ENCODE data around the gene TEAD1.

The TEAD1 gene

GRCh38 chr11:12794576-12795230 is 120.5 kb downstream of the TEAD1 start:
- H3K4me3 ChIP-seq (ENCODE audit: control insufficient read depth, low read depth, low read length), result no peak overlapping the region
- no peak for TF ChIP-seq CTCF (IDR thresholded peaks at IDR 0.05; ENCODE audit: control insufficient read depth, insufficient read depth, low read depth, low read length, missing control alignments)
- no peak for DNase-seq (ENCODE audit: low read depth)

DNA sequence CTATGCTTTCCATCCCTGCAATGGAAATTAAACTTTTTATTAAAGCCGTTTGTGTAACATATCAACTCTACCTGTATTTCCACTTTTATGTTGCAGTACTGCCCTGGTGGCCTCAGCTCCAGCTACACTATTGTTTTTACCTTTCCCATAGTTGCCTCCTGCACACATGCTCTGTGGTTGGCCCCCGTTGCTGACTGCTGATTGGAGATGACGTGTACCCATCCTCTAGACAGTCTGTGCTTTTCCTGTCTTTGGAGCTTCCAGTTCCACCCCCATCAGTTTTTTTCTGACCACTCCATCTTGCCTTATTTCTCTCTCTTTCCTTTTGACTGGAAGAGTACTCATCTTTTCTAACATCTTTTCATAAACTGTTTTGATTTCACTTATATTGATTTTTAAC is 123.8 kb downstream of the TEAD1 start:
- H3K4me3 ChIP-seq (ENCODE audit: control insufficient read depth, low read depth, low read length), result no peak overlapping the region
- DNase-seq (ENCODE audit: low read depth), result no peak
- no peak for TF ChIP-seq CTCF (IDR thresholded peaks at IDR 0.05; ENCODE audit: control insufficient read depth, insufficient read depth, low read depth, low read length, missing control alignments)

DNA sequence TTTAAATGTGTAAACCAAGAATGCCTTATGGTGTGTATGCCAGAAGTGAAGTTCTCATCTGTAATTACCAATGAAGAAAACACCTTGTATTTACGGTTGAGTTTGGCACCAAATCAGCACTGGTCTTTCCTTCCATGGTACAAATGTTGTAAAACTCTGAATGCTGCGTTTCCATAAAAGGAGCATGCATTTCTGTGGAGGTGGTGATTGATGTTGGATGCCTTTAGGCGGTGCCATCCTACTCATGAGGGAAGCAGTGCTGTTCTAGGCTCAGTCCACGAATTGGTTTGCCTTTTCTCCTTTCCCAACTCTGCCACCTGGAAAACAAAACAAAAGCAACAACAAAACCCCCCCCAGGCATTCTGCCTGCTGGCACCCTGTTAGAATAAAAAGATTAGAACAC is 124.4 kb downstream of the TEAD1 start:
- H3K4me3 ChIP-seq (ENCODE audit: control insufficient read depth, low read depth, low read length), result no peak overlapping the region
- DNase-seq (ENCODE audit: low read depth), result no peak
- no peak for TF ChIP-seq CTCF (IDR thresholded peaks at IDR 0.05; ENCODE audit: control insufficient read depth, insufficient read depth, low read depth, low read length, missing control alignments)

DNA sequence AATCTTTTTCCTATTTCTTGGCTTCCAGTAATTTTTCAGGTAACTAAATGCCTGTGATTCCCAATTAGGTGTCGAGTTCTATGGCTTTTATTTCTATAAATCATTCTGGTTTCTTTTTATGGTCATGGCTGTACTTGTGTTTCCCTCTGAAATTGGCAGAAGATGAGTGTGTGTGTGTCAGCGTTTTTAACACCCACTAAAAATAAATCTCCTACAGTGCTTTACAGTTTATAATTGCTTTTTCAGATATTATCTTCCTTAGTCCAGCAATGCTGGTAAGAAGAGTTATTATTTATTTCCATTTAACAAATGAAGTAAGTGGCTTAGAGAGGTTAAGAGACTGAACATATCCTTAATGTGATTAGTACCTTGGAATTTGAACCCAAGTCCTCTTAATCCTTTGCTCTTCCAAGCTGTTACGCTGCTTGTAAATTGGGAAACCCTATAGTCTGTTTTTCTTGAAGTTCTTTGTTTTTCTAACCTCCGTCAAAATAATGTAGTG is 125.2 kb downstream of the TEAD1 start:
- no peak for DNase-seq (ENCODE audit: low read depth)

GRCh38 chr11:12800032-12800671 is 125.9 kb downstream of the TEAD1 start:
- no peak overlapping the region for H3K4me3 ChIP-seq (ENCODE audit: control insufficient read depth, low read depth, low read length)
- TF ChIP-seq CTCF (IDR thresholded peaks at IDR 0.05; ENCODE audit: control insufficient read depth, insufficient read depth, low read depth, low read length, missing control alignments), result no peak
- no peak for DNase-seq (ENCODE audit: low read depth)

More for the DNA sequence above, 125.2 kb downstream of the TEAD1 start:
- TF ChIP-seq CTCF (IDR thresholded peaks at IDR 0.05; ENCODE audit: control insufficient read depth, insufficient read depth, low read depth, low read length, missing control alignments), result no peak
- no peak overlapping the region for H3K4me3 ChIP-seq (ENCODE audit: control insufficient read depth, low read depth, low read length)

- H3K4me3 ChIP-seq (ENCODE audit: control insufficient read depth, low read depth, low read length), result no peak overlapping the region
- no peak for DNase-seq (ENCODE audit: low read depth)
- TF ChIP-seq CTCF (IDR thresholded peaks at IDR 0.05; ENCODE audit: control insufficient read depth, insufficient read depth, low read depth, low read length, missing control alignments), result no peak
Measured at GRCh38 chr11:12800871-12801270, 126.7 kb downstream of the TEAD1 start.
